GM18505 (cell line): ENCODE results near the gene ADCY10.
"Not testable (repeated sequence)": the region's sequence is repeated elsewhere in the genome, so short reads cannot be mapped to it uniquely, and the experiment has no call there.

Source experiments
- ATAC-seq: cut with Tn5 transposase; IDR thresholded peaks from one replicate; pipeline ENCODE4 v1.9.1; 2021; ENCODE audit not compliant: unreplicated experiment
- POLR2A ChIP-seq: IDR thresholded peaks from 4 replicates; pipeline ENCODE4 v1.6.1; 2011; ENCODE audit warnings: borderline replicate concordance; ENCODE audit not compliant: insufficient read depth, insufficient read length; ENCODE audit errors: extremely low read depth

Gene ADCY10

GRCh38 chr1:167836197-167836596 is 77.7 kb downstream of the ADCY10 start:
- TF ChIP-seq POLR2A = no peak
- no peak for ATAC-seq

- TF ChIP-seq POLR2A = no peak
- ATAC-seq = no peak
These were observed 80.0 kb downstream of the ADCY10 start for GRCh38 chr1:167833904-167834303.

- ATAC-seq = no peak
- no peak for TF ChIP-seq POLR2A
These were observed 81.2 kb downstream of the ADCY10 start for GRCh38 chr1:167832693-167833092.

GRCh38 chr1:167830668-167831067 is 83.3 kb downstream of the ADCY10 start:
- not testable (repeated sequence) for ATAC-seq

- ATAC-seq = no peak
- TF ChIP-seq POLR2A = no peak
These were observed 84.1 kb downstream of the ADCY10 start for GRCh38 chr1:167829868-167830267.

GRCh38 chr1:167826127-167826526 is 87.8 kb downstream of the ADCY10 start:
- ATAC-seq = no peak
- no peak for TF ChIP-seq POLR2A

- TF ChIP-seq POLR2A = no peak
- no peak for ATAC-seq
These were observed 88.4 kb downstream of the ADCY10 start for GRCh38 chr1:167825419-167826079.

GRCh38 chr1:167824163-167824794 is 89.7 kb downstream of the ADCY10 start:
- ATAC-seq = no peak
- TF ChIP-seq POLR2A = no peak

- no peak for ATAC-seq
- no peak for TF ChIP-seq POLR2A
These were observed 91.8 kb downstream of the ADCY10 start for GRCh38 chr1:167821969-167822685.

- TF ChIP-seq POLR2A = no peak
- no peak for ATAC-seq
These were observed 92.6 kb downstream of the ADCY10 start for GRCh38 chr1:167821356-167821685.

- no peak for TF ChIP-seq POLR2A
- ATAC-seq = no peak
These were observed 93.1 kb downstream of the ADCY10 start for GRCh38 chr1:167820684-167821355.

GRCh38 chr1:167819849-167820683 is 93.9 kb downstream of the ADCY10 start:
- no peak for TF ChIP-seq POLR2A
- no peak for ATAC-seq

- ATAC-seq = no peak
- no peak for TF ChIP-seq POLR2A
These were observed 98.3 kb downstream of the ADCY10 start for GRCh38 chr1:167815650-167816049.

- no peak for TF ChIP-seq POLR2A
- ATAC-seq = no peak
These were observed 101.0 kb downstream of the ADCY10 start for GRCh38 chr1:167812972-167813371.

- no peak for TF ChIP-seq POLR2A
- ATAC-seq = no peak
These were observed 105.2 kb downstream of the ADCY10 start for GRCh38 chr1:167808690-167809089.
